ENCODE results near the gene TCF15. TPM values are rescaled to one million over a fixed set of nuclear protein-coding genes. Genes with fewer than 3 reads are reported as not detected.

The TCF15 gene
- total and polyA plus RNA-seq, 2 of the 13 experiments (the other 11 are each of a cell fraction or from before 2014, with no cell fraction given), result not detected

DNA sequence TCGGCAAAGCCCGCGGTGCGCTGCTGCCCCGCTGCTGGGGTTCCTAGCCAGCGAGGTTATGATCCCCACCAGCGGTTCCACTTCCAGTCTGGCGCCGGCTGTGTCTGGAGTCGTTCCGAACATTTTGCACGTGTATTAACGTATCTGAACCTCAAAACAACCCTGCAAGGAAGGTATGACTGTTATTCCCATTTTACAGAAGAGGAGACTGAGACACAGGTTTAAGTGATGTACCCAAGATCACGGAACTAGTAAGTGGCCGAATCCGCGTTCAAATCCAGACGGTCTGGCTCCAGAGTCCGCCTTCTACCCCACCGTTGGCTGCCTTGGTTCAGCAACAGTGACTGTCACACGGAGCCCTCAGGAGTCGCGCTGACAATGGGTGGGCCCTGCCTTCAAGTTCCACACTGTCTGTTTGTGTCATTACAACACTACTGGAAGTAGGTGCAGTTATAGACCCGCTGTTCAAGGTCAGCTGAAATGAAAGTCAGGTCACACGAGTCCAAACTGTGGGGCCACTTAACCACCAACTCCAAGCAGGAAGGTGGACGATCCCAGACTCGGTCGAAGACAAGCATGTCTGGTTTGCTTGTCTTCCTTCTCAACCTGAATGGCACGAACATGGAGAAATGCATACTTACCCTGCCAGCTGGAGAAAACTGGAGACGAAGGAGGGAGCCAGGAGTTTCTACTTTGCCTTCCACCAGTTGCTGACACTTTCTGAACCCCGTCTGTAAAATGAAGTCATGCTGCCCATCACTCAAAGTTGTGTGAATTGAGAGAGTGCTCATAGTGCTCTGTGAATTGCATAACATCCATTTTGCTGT is 43.7 kb upstream of the TCF15 start (continued):
- TF ChIP-seq, protein P1, sequence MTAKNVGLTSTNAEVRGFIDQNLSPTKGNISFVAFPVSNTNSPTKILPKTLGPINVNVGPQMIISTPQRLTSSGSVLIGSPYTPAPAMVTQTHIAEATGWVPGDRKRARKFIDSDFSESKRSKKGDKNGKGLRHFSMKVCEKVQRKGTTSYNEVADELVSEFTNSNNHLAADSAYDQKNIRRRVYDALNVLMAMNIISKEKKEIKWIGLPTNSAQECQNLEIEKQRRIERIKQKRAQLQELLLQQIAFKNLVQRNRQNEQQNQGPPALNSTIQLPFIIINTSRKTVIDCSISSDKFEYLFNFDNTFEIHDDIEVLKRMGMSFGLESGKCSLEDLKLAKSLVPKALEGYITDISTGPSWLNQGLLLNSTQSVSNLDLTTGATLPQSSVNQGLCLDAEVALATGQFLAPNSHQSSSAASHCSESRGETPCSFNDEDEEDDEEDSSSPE (CRISPR knock-in tag; IDR thresholded peaks at IDR 0.05), result no peak
- no peak for TF ChIP-seq ZFX (CRISPR knock-in tag; IDR thresholded peaks at IDR 0.05; ENCODE audit: low read depth)
- TF ChIP-seq SNAPC2 (CRISPR knock-in tag; IDR thresholded peaks at IDR 0.05), result no peak
- TF ChIP-seq, protein P2, sequence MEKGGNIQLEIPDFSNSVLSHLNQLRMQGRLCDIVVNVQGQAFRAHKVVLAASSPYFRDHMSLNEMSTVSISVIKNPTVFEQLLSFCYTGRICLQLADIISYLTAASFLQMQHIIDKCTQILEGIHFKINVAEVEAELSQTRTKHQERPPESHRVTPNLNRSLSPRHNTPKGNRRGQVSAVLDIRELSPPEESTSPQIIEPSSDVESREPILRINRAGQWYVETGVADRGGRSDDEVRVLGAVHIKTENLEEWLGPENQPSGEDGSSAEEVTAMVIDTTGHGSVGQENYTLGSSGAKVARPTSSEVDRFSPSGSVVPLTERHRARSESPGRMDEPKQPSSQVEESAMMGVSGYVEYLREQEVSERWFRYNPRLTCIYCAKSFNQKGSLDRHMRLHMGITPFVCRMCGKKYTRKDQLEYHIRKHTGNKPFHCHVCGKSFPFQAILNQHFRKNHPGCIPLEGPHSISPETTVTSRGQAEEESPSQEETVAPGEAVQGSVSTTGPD (CRISPR knock-in tag; IDR thresholded peaks at IDR 0.05), result peak; percentile 64; the same call in 1 of the 2 replicates
- peak; percentile 12 for TF ChIP-seq PHF5A (CRISPR knock-in tag; IDR thresholded peaks at IDR 0.05; ENCODE audit: low read depth, unreplicated experiment)
- no peak; the same call in 1 of the 2 replicates for TF ChIP-seq ZNF772 (CRISPR knock-in tag; IDR thresholded peaks at IDR 0.05)
- no peak for TF ChIP-seq GTF2F1 (IDR thresholded peaks at IDR 0.05; ENCODE audit: low read length)
- no peak; the same call in 1 of the 2 replicates for TF ChIP-seq ZSCAN31 (CRISPR knock-in tag; IDR thresholded peaks at IDR 0.05; ENCODE audit: low read depth)
- peak; percentile 53; the same call in 1 of the 2 replicates for TF ChIP-seq KDM2A (CRISPR knock-in tag; IDR thresholded peaks at IDR 0.05; ENCODE audit: borderline replicate concordance, low read depth)
- TF ChIP-seq, protein P3, sequence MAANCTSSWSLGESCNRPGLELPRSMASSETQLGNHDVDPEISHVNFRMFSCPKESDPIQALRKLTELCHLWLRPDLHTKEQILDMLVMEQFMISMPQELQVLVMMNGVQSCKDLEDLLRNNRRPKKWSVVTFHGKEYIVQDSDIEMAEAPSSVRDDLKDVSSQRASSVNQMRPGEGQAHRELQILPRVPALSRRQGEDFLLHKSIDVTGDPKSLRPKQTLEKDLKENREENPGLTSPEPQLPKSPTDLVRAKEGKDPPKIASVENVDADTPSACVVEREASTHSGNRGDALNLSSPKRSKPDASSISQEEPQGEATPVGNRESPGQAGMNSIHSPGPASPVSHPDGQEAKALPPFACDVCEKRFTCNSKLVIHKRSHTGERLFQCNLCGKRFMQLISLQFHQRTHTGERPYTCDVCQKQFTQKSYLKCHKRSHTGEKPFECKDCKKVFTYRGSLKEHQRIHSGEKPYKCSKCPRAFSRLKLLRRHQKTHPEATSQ (CRISPR knock-in tag; IDR thresholded peaks at IDR 0.05; ENCODE audit: borderline replicate concordance), result no peak
- TF ChIP-seq, protein P4, sequence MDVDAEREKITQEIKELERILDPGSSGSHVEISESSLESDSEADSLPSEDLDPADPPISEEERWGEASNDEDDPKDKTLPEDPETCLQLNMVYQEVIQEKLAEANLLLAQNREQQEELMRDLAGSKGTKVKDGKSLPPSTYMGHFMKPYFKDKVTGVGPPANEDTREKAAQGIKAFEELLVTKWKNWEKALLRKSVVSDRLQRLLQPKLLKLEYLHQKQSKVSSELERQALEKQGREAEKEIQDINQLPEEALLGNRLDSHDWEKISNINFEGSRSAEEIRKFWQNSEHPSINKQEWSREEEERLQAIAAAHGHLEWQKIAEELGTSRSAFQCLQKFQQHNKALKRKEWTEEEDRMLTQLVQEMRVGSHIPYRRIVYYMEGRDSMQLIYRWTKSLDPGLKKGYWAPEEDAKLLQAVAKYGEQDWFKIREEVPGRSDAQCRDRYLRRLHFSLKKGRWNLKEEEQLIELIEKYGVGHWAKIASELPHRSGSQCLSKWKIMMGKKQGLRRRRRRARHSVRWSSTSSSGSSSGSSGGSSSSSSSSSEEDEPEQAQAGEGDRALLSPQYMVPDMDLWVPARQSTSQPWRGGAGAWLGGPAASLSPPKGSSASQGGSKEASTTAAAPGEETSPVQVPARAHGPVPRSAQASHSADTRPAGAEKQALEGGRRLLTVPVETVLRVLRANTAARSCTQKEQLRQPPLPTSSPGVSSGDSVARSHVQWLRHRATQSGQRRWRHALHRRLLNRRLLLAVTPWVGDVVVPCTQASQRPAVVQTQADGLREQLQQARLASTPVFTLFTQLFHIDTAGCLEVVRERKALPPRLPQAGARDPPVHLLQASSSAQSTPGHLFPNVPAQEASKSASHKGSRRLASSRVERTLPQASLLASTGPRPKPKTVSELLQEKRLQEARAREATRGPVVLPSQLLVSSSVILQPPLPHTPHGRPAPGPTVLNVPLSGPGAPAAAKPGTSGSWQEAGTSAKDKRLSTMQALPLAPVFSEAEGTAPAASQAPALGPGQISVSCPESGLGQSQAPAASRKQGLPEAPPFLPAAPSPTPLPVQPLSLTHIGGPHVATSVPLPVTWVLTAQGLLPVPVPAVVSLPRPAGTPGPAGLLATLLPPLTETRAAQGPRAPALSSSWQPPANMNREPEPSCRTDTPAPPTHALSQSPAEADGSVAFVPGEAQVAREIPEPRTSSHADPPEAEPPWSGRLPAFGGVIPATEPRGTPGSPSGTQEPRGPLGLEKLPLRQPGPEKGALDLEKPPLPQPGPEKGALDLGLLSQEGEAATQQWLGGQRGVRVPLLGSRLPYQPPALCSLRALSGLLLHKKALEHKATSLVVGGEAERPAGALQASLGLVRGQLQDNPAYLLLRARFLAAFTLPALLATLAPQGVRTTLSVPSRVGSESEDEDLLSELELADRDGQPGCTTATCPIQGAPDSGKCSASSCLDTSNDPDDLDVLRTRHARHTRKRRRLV (CRISPR knock-in tag; IDR thresholded peaks at IDR 0.05), result no peak; the same call in 1 of the 2 replicates
- TF ChIP-seq ZNF17 (CRISPR knock-in tag; IDR thresholded peaks at IDR 0.05), result no peak
- TF ChIP-seq, protein P5, sequence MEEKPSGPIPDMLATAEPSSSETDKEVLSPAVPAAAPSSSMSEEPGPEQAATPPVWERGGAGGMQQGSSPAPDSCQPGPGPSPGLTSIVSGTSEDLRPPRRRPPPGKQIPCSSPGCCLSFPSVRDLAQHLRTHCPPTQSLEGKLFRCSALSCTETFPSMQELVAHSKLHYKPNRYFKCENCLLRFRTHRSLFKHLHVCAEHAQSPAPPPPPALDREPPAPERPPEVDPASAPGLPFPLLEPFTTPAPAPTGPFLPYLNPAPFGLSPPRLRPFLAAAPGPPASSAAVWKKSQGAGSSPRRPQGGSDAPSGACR (CRISPR knock-in tag; IDR thresholded peaks at IDR 0.05), result peak; percentile 18; the same call in 1 of the 2 replicates
- TF ChIP-seq EHMT2 (IDR thresholded peaks at IDR 0.05; ENCODE audit: borderline replicate concordance, low read depth, low read length), result no peak
- no peak; the same call in none of the 2 replicates for TF ChIP-seq TBX2 (CRISPR knock-in tag; IDR thresholded peaks at IDR 0.05; ENCODE audit: borderline replicate concordance)

All from HepG2 (cell line).